HepG2 (cell line): ENCODE results near the gene UMPS. TPM values are rescaled to one million over a fixed set of nuclear protein-coding genes. Genes with fewer than 3 reads are reported as not detected.

Experiments
- ASH2L ChIP-seq: fragments of 300-600, 200-600 bp; sonication (generic); IDR thresholded peaks from 2 replicates; pipeline ENCODE4 v1.7.0; 2017; ENCODE audit warnings: low read depth, mild to moderate bottlenecking, moderate library complexity, mixed read lengths, low read length; ENCODE audit not compliant: insufficient read length
- CCAR2 ChIP-seq: fragments of 200-400 bp; formaldehyde crosslinking; optimal IDR thresholded peaks from 2 replicates; pipeline ENCODE3; 2018; ENCODE audit warnings: low read depth, mild to moderate bottlenecking, low read length, moderate library complexity
- CREB3 ChIP-seq: sonication (generic); formaldehyde crosslinking; IDR thresholded peaks from 2 replicates; pipeline ENCODE4 v1.5.0; 2020; ENCODE audit warnings: missing genetic modification reagents
- DNMT3B ChIP-seq: conservative IDR thresholded peaks from 2 replicates; pipeline ENCODE4 v1.6.1; 2016; ENCODE audit warnings: missing biosample characterization, control low read depth
- ELF1 ChIP-seq: sonication (generic); formaldehyde crosslinking; IDR thresholded peaks from 2 replicates; pipeline ENCODE4 v1.4.0; 2020; ENCODE audit warnings: missing genetic modification reagents
- HCFC1 ChIP-seq: fragments of 150-350 bp; IDR thresholded peaks from 2 replicates; pipeline ENCODE4 v1.6.1; 2014; ENCODE audit warnings: low read depth, low read length
- HNRNPH1 ChIP-seq: fragments of 200-400 bp; formaldehyde crosslinking; optimal IDR thresholded peaks from 2 replicates; pipeline ENCODE3; 2017; ENCODE audit warnings: mild to moderate bottlenecking, low read depth, low read length
- NR0B2 ChIP-seq: sonication (generic); formaldehyde crosslinking; IDR thresholded peaks from 2 replicates; pipeline ENCODE4 v1.4.0; 2020; ENCODE audit warnings: mild to moderate bottlenecking, missing genetic modification reagents
- NR2F2 ChIP-seq: IDR thresholded peaks from 2 replicates; pipeline ENCODE4 v1.6.1; 2012; ENCODE audit warnings: low read depth, inconsistent platforms, borderline replicate concordance
- SALL1 ChIP-seq: sonication (generic); formaldehyde crosslinking; IDR thresholded peaks from 2 replicates; pipeline ENCODE4 v1.8.0; 2022; ENCODE audit warnings: mild to moderate bottlenecking, missing genetic modification reagents
- SAP130 ChIP-seq: IDR thresholded peaks from 2 replicates; pipeline ENCODE4 v1.6.1; 2016; ENCODE audit warnings: low read depth
- SATB2 ChIP-seq: sonication (generic); formaldehyde crosslinking; IDR thresholded peaks from 2 replicates; pipeline ENCODE4 v1.5.0; 2020; ENCODE audit warnings: missing genetic modification reagents
- TBX2 ChIP-seq: sonication (generic); formaldehyde crosslinking; IDR thresholded peaks from 2 replicates; pipeline ENCODE4 v1.5.0; 2020; ENCODE audit warnings: missing genetic modification reagents, mild to moderate bottlenecking, borderline replicate concordance
- TFDP1 ChIP-seq: IDR thresholded peaks from 2 replicates; pipeline ENCODE4 v1.6.1; 2016; ENCODE audit warnings: missing compliant biosample characterization, missing genetic modification reagents, borderline replicate concordance
- ZNF138 ChIP-seq: sonication (generic); formaldehyde crosslinking; IDR thresholded peaks from 2 replicates; pipeline ENCODE4 v1.5.0; 2020; ENCODE audit warnings: mild to moderate bottlenecking, low read depth, missing genetic modification reagents
- ZNF281 ChIP-seq: sonication (generic); formaldehyde crosslinking; IDR thresholded peaks from 2 replicates; pipeline ENCODE4 v1.4.0; 2020; ENCODE audit warnings: missing genetic modification reagents, borderline replicate concordance
- ZNF432 ChIP-seq: sonication (generic); formaldehyde crosslinking; IDR thresholded peaks from 2 replicates; pipeline ENCODE4 v1.5.0; 2020; ENCODE audit warnings: missing genetic modification reagents, mild to moderate bottlenecking, borderline replicate concordance
- ZNF44 ChIP-seq: sonication (generic); formaldehyde crosslinking; IDR thresholded peaks from 2 replicates; pipeline ENCODE4 v1.5.1; 2020; ENCODE audit warnings: mild to moderate bottlenecking, missing genetic modification reagents
- ZNF512B ChIP-seq: sonication (generic); formaldehyde crosslinking; IDR thresholded peaks from 2 replicates; pipeline ENCODE4 v1.5.1; 2020; ENCODE audit warnings: missing genetic modification reagents, mild to moderate bottlenecking, borderline replicate concordance
- ZNF547 ChIP-seq: sonication (generic); formaldehyde crosslinking; IDR thresholded peaks from 2 replicates; pipeline ENCODE4 v1.5.1; 2020; ENCODE audit warnings: mild to moderate bottlenecking, missing genetic modification reagents
- ZNF629 ChIP-seq: sonication (generic); formaldehyde crosslinking; conservative IDR thresholded peaks from 2 replicates; pipeline ENCODE4 v1.5.0; 2020; ENCODE audit warnings: missing genetic modification reagents
- polyA plus RNA-seq, 8 experiments: library from polyadenylated mRNA; depleted of rRNA in 3 of 8; stranded (reverse) in 7 of 8; unstranded in 1 of 8; fragments of >200 nt; fragmentation: Illumina TruSeq in 4 of 8; extraction: Trizol in 4 of 8; gene quantifications; 2 replicates each; pipeline versions ENCODE4 v1.2.1 to v1.2.3, GENCODE V29; 2011 to 2016; ENCODE audit warnings: low read depth in 4 of 8, missing spikeins in 1 of 8, mixed read lengths in 1 of 8; ENCODE audit not compliant: insufficient read depth in 1 of 8
- total RNA-seq, 5 experiments: library from RNA; depleted of rRNA; stranded (reverse); fragments of >200 nt; fragmentation: Illumina TruSeq; extraction: Trizol; gene quantifications; 2 replicates each; pipeline ENCODE4 v1.2.3, GENCODE V29; 2016; ENCODE audit warnings: low read depth in 1 of 5

UMPS gene
- total and polyA plus RNA-seq, 2 of the 13 experiments (the other 11 are each of a cell fraction or from before 2014, with no cell fraction given), result 52.7 to 74.2 TPM

GRCh38 chr3:124730129-124730940 is at the start of gene UMPS (continued):
- TF ChIP-seq HCFC1 (peak; percentile 45; the same call in 1 of the 2 replicates), ZNF629 (CRISPR knock-in tag) (0 out of 2 replicates have a peak, but pooled peaks have one; percentile 29), SATB2 (CRISPR knock-in tag) (no peak), HNRNPH1 (no peak), SALL1 (peak; percentile 90), ELF1 (CRISPR knock-in tag) (peak; percentile 87), ZNF281 (CRISPR knock-in tag) (no peak; the same call in 1 of the 2 replicates), DNMT3B (no peak), ZNF44 (CRISPR knock-in tag) (no peak), NR2F2 (no peak), ZNF547 (CRISPR knock-in tag) (peak; percentile 71), CCAR2 (no peak), TFDP1 (CRISPR knock-in tag) (peak; percentile 88), ZNF138 (peak; percentile 78; the same call in 1 of the 2 replicates), SAP130 (CRISPR knock-in tag) (peak; percentile 93), TBX2 (CRISPR knock-in tag) (peak; percentile 45; the same call in 1 of the 2 replicates), ASH2L (peak; percentile 91), ZNF432 (no peak), ZNF512B (CRISPR knock-in tag) (no peak), CREB3 (CRISPR knock-in tag) (no peak), NR0B2 (CRISPR knock-in tag) (0 out of 2 replicates have a peak, but pooled peaks have one; percentile 42)
